ENCODE measurements around the gene HMGXB3.

Gene HMGXB3

GRCh38 chr5:150000256-150000989, at the start of gene HMGXB3, which contains the start of gene TIGD6:
TSS of gene HMGXB3 (plus strand) at chr5:150000739. CDS start at chr5:150004853, 4,114 bp downstream.
TSS of gene TIGD6 (minus strand) at chr5:150000654. CDS start at chr5:149996348, 4,306 bp downstream.
- peak; percentile 94 for DNase-seq (ENCODE audit: low read depth)

DNA sequence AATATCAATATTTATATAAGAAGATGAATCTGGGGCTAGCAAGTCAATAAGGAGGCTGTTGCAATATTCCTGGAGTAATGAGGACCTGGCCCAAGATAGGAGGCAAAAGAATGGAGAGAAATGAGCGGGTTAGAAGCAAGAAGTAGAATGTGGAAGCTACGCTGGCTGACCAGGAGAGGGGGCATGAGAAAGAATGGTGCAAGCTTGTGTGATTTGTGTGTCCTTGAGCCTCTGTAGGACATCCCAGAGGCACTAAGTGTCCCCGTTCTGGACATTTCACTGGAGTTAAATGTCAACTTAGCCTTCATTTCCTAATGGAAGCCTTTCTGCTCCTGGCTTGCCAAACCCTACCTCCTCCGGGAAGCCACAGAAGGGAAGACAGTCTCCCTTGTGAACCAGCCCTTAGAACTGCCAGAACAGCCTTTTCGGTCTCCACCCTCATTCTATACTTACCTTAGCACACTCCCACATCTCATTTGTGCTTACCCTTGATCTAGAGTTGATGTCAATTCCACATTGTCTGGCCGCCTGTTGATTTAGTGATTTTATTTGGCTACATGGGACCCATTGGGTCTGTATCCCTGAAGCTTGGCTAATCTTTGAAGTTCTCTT, 49.3 kb upstream of the HMGXB3 start:
- no peak for DNase-seq (ENCODE audit: low read depth)

GRCh38 chr5:149953436-149954121, 47.0 kb upstream of the HMGXB3 start:
- DNase-seq (ENCODE audit: low read depth) = no peak

DNA sequence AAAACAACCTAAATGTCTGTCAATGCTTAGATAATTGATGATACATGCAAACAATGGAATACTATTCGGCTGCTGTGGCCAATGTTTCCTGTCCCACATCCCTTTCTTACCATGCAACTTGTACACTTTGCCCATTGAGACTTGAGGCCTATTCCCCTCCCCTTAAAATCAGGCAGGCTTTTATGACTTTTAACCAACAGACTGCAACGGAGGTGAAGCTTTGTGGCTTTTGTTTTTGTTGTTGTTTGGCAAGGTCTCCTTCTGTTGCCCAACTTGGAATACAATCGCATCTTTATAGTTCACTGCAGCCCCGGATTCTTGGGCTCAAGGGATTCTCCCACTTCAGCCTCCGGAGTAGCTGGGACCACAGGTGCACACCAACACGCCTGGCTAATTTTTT, 45.7 kb upstream of the HMGXB3 start:
- no peak for DNase-seq (ENCODE audit: low read depth)

- DNase-seq (ENCODE audit: low read depth) = no peak
Measured at GRCh38 chr5:149956685-149957084, 43.9 kb upstream of the HMGXB3 start.

GRCh38 chr5:149957855-149958254, 42.7 kb upstream of the HMGXB3 start:
- no peak for DNase-seq (ENCODE audit: low read depth)

DNA sequence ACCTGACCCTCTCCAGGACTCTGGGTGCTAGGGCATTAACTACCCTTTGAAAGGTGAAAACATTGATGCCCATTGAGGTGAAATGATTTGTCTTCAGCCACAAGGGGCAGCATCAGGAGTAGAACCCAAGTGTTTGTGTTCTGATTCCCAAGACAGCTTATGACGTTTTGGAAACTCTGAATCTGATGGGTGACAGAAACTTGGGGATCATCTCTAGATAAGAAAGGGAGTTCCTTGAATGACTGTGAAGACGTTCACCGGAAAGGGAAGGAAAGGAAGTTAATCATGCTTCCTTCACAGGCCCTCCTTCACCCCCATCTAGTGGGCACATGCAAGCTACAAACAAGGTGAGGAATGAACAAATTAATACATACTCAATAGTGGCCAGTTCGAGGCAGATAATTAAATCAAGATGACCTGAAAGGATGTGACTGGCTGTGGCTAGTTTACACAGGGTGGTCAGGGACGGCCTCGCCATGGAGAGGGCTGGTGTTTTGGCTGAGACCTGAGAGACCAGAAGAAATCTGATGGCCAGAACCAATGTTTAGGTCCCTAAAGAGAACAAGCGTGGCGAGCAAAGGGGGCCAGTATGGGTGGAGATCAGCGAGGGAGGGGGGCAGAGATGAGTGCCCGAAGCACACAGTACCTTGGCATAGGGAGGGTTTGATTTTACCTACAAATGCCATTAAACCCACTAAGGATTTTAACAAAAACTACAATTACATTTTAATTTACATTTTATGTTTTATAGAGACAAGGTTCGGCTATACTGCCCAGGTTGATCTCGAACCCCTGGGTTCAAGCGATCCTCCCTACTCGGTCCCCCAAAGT, 40.9 kb upstream of the HMGXB3 start:
- peak; percentile 84 for DNase-seq (ENCODE audit: low read depth)

DNA sequence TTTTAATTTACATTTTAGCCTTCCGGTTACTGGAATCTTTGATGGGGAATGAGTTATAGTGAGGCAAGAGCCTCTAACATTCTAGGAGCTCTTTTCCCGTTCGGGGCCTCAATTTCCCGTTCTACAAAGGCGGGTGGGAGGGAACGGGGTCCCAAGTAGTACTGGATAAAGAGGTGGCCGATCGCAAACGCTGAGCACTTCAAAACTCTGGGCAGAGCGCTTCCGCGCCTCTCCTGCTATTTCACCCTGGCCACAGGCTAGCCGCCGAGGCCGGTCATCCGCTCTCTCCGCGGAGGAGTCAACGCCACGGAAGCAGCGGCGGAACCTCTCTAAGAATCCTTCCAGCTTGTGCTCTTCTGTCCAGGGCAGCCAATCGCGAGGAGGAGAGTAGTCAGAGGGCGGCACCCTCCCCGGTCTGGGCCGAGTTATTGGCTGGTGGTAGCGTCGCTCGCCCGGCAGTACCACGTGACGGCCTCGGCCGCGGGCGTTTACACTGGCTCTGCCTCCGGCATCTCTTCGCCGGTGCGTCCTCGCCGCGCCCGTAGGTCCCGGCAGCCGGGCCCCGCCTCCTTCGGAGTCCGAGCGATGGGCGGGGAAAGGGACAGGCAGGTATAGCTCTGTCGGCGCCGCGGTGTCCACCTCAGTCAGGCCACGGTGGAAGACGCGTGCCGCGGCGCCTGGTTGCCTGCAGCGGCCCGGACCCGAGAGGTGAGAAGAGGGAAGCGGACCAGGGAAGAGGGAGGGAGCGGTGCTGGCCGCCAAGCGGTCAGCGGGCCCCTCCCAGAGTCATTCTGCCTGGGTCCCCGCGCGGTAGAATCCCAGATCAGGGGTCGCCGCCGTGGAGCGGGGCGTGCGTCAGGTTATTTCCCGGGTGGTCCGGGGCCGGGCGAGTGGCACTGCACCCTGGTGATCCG, 40.0 kb upstream of the HMGXB3 start, which contains the start of gene SLC26A2:
Gene SLC26A2, plus strand, starts transcription at position 487 of the 914 bp plus-strand sequence. CDS start 16,895 bp downstream, outside the sequence.
- peak; percentile 98 for DNase-seq (ENCODE audit: low read depth)

GRCh38 chr5:149961186-149961685, 39.3 kb upstream of the HMGXB3 start:
- no peak for DNase-seq (ENCODE audit: low read depth)

DNA sequence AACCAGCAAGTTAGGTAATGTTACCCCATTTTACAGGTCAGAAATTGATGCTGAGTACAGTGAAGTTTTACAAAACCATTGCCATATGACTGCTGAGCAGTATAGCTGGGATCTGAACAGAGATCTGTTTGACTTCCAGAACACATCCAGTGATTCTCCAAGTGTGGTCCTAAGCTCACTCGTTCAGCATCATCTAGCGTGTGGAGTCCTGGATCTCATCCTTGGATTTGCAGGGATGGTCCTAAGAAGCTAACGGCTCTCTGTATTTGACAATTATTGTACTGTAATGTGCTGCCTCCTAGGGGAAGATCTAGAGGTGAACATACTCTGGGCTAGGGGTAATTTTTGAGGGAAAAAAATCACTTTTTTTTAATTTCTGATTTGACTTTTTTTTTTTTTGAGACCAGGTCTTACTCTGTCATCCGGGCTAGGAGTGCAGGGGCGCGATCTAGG, 38.6 kb upstream of the HMGXB3 start:
- peak; percentile 76 for DNase-seq (ENCODE audit: low read depth)

DNA sequence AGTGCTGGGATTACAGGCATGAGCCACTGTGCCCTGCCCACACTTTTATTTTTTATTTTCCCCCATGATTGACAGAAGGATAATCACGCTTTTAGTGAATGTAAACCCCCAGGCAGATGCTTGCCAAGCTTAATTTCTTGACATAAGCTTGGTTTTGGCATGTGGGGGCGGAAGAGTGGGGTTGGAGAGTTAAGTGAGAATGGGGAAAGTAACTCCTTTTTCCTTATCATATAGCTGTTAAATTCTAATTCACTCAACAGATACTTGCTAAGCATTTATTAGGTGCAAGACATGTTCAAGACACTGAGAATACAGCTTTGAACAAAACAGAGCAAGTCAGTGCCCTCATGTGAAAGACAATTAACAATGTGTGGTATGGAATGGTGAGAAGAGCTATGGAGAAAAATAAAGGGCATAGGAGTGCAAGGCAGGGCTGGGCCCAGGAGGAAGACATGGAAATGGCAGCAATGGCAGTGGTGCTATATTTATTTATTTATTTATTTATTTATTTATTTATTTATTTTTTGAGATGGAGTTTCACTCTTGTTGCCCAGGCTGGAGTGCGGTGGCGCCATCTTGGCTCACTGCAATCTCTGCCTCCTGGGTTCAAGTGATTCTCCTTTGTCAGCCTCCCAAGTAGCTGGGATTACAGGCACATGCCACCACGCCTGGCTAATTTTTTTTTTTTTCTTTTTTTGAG, 37.8 kb upstream of the HMGXB3 start:
- no peak for DNase-seq (ENCODE audit: low read depth)

GRCh38 chr5:149963729-149964128, 36.8 kb upstream of the HMGXB3 start:
- DNase-seq (ENCODE audit: low read depth) = no peak

GRCh38 chr5:149966946-149967345, 33.6 kb upstream of the HMGXB3 start:
- DNase-seq (ENCODE audit: low read depth) = no peak

DNA sequence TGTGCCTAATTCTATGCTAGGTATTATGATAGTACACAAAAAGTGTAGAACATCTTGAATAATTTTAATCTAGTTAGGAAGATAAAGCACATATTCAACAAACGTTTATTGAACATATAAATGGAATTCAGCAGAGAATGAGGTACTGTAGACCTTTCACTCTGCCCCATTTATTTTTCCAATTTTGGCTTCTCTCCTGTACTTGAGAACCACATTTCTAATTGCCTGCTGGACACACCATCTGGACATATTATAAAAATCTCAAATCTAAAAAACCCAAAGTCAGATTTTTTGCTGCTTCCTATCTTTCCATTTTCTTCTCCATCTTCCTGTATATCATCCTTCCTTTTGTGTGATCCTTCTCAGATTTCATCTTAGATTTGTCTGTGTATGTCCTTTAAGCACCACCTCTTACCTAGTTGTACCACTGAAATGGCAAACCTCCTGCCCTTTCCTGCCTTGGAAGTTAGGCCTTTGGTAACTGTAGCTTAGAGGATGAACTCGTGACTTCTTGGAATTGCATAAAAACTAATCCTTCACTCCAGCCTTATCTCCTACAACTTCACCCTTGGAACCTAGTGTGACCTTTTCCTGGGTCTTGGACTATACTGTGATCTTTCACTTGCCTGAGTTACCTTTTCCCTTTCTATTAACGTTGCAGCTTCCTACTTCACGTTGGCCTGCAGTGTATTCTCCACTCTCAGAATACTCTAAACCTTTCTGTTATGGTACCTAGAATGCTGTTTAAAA, 31.2 kb upstream of the HMGXB3 start:
- DNase-seq (ENCODE audit: low read depth) = no peak

GRCh38 chr5:149975409-149975808, 25.1 kb upstream of the HMGXB3 start:
- DNase-seq (ENCODE audit: low read depth) = no peak

- no peak for DNase-seq (ENCODE audit: low read depth)
Measured at GRCh38 chr5:149979896-149980295, 20.6 kb upstream of the HMGXB3 start.

- DNase-seq (ENCODE audit: low read depth) = no peak
Measured at GRCh38 chr5:149981206-149981605, 19.3 kb upstream of the HMGXB3 start.

DNA sequence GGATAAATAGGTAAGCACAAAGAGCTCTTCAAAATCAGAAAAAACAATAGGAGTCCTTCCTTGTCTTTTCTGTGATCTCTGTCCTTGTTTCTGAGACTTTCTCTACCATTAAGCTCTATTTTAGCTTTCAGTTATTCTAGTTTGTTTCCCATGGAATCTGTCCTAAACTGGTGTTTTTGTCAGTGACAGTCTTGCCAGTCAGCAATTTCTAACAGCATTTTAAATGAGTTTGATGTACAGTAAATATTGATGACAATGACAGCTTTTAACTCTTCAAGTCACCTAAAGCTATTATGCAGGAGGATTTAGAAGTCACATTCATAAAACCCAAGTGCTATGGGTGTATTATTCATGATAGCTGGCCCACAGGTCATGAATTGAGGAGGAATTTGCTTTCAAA, 18.0 kb upstream of the HMGXB3 start:
- DNase-seq (ENCODE audit: low read depth) = no peak

DNA sequence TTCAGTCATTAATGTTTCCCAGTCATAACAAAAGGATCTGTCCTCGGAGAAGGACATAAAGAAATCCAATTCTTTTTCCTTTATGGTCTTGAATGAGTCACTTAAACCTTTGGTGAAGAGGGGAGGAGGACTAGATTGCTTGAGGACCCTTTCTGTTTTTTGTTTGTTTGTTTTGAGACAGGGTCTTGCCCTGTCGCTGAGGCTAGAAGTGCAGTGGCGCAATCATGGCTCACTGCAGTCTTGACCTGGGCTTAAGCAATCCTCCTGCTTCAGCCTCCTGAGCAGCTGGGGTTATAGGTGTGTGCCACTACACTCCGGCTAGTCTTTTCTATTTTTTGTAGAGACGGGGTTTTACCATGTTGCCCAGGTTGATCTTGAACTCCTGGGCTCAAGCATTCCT, 12.4 kb upstream of the HMGXB3 start:
- DNase-seq (ENCODE audit: low read depth) = no peak

Data from amniotic epithelial cell (primary cell).